ENCODE measurements around the gene ABLIM3. TPM values are rescaled to one million over a fixed set of nuclear protein-coding genes. Genes with fewer than 3 reads are reported as not detected.
A peak's percentile ranks its signal among the peaks of the same experiment; 100 is the strongest.

The ABLIM3 gene
- total and polyA plus RNA-seq, 7 donors, result 18.7 to 54.5 (median 35.0) TPM

GRCh38 chr5:149261246-149261645 lies 120.0 kb downstream of the ABLIM3 start:
- DNase-seq (no peak), ATAC-seq (no peak)
- H3K27ac ChIP-seq, result no peak overlapping the region
- intact Hi-C loops (cut with DNase I), result loop anchor here in 1 of 2 donors (10.0 kb wide), 1 partner anchor 174 kb away; no protein-coding TSS in a partner anchor
- H3K4me1 ChIP-seq, result no peaks in the 10 kb centered on the region
- H3K9me3 ChIP-seq, result no peaks in the 10 kb centered on the region
- peaks cover 0 to 8% of the 10 kb centered on the region in 2 donors for H3K36me3 ChIP-seq (ENCODE audit: insufficient read depth in 1 of 2, low read depth in 1 of 2)
- TF ChIP-seq CTCF (IDR thresholded peaks at IDR 0.05), result no peak
- no peaks in the 10 kb centered on the region for H3K27me3 ChIP-seq (ENCODE audit: insufficient read depth in 3 of 3, low read length in 2 of 3)
- WGBS, 3 donors, result 75 to 89% (median 77%) methylated on average over 7 of the region's 7 CpGs
- H3K4me3 ChIP-seq, result no peak overlapping the region

GRCh38 chr5:149262315-149262714 lies 121.0 kb downstream of the ABLIM3 start:
- no peak overlapping the region for H3K4me3 ChIP-seq
- ATAC-seq (no peak), DNase-seq (no peak)
- intact Hi-C loops (cut with DNase I), result loop anchor here in 1 of 2 donors (10.0 kb wide), 1 partner anchor 172 kb away; no protein-coding TSS in a partner anchor
- H3K27me3 ChIP-seq (ENCODE audit: insufficient read depth in 3 of 3, low read length in 2 of 3), result no peaks in the 10 kb centered on the region
- WGBS, 3 donors, result 71 to 76% (median 73%) methylated on average over 4 of the region's 4 CpGs
- H3K36me3 ChIP-seq (ENCODE audit: insufficient read depth in 1 of 2, low read depth in 1 of 2), result peaks cover 0 to 8% of the 10 kb centered on the region in 2 donors
- H3K27ac ChIP-seq, result no peak overlapping the region
- no peak for TF ChIP-seq CTCF (IDR thresholded peaks at IDR 0.05)
- no peaks in the 10 kb centered on the region for H3K4me1 ChIP-seq
- H3K9me3 ChIP-seq, result no peaks in the 10 kb centered on the region

GRCh38 chr5:149264439-149265067 lies 123.3 kb downstream of the ABLIM3 start:
- 53 to 57% (median 55%) methylated on average over 12 of the region's 12 CpGs for WGBS, 3 donors
- intact Hi-C loops (cut with DNase I), result loop anchor here (1.0 to 10.0 kb wide), 3 partner anchors 103 to 170 kb away; no protein-coding TSS in a partner anchor

GRCh38 chr5:149265068-149265465 lies 123.8 kb downstream of the ABLIM3 start:
- no peak for ATAC-seq

More at GRCh38 chr5:149264439-149265067, 123.3 kb downstream of the ABLIM3 start:
- peak; percentile 13 for TF ChIP-seq CTCF (IDR thresholded peaks at IDR 0.05)
- H3K4me3 ChIP-seq, result no peak overlapping the region
- peaks cover 10% of the 10 kb centered on the region for H3K9me3 ChIP-seq
- DNase-seq (no peak), ATAC-seq (no peak)
- H3K4me1 ChIP-seq, result no peaks in the 10 kb centered on the region
- H3K27me3 ChIP-seq (ENCODE audit: insufficient read depth in 3 of 3, low read length in 2 of 3), result no peaks in the 10 kb centered on the region
- no peak overlapping the region for H3K27ac ChIP-seq
- no peaks in the 10 kb centered on the region for H3K36me3 ChIP-seq (ENCODE audit: insufficient read depth in 1 of 2, low read depth in 1 of 2)

More at GRCh38 chr5:149265068-149265465, 123.8 kb downstream of the ABLIM3 start:
- no peak for DNase-seq
- H3K27ac ChIP-seq, result no peak overlapping the region
- H3K9me3 ChIP-seq, result peaks cover 10% of the 10 kb centered on the region
- intact Hi-C loops (cut with DNase I), result loop anchor here (1.0 to 10.0 kb wide), 3 partner anchors 102 to 170 kb away; no protein-coding TSS in a partner anchor
- WGBS, 3 donors, result 88 to 89% (median 89%) methylated on average over 7 of the region's 7 CpGs
- no peak overlapping the region for H3K4me3 ChIP-seq
- H3K27me3 ChIP-seq (ENCODE audit: insufficient read depth in 3 of 3, low read length in 2 of 3), result no peaks in the 10 kb centered on the region
- H3K4me1 ChIP-seq, result no peaks in the 10 kb centered on the region
- no peak for TF ChIP-seq CTCF (IDR thresholded peaks at IDR 0.05)
- H3K36me3 ChIP-seq (ENCODE audit: insufficient read depth in 1 of 2, low read depth in 1 of 2), result no peaks in the 10 kb centered on the region
